Endothelial cell (in vitro differentiated cells): ENCODE data around the gene UBE2QL1. TPM values are rescaled to one million over a fixed set of nuclear protein-coding genes. Genes with fewer than 3 reads are reported as not detected.

ENCODE experiments used
- DNase-seq: peaks from one replicate; pipeline ENCODE4 v3.0.0; 2021; ENCODE audit warnings: low spot score
- H3K27ac Mint-ChIP-seq: one replicate; pipeline ENCODE4 v1.8.0; 2021; ENCODE audit warnings: mixed read lengths, inconsistent platforms; ENCODE audit not compliant: unreplicated experiment
- H3K27me3 Mint-ChIP-seq: one replicate; pipeline ENCODE4 v1.8.0; 2021; ENCODE audit warnings: mild to moderate bottlenecking, moderate library complexity, mixed read lengths, inconsistent platforms; ENCODE audit not compliant: unreplicated experiment
- H3K36me3 Mint-ChIP-seq: one replicate; pipeline ENCODE4 v1.8.0; 2021; ENCODE audit warnings: mild to moderate bottlenecking, low read depth, mixed read lengths, inconsistent platforms; ENCODE audit not compliant: unreplicated experiment
- H3K4me1 Mint-ChIP-seq: one replicate; pipeline ENCODE4 v1.8.0; 2021; ENCODE audit warnings: mild to moderate bottlenecking, mixed read lengths, inconsistent platforms; ENCODE audit not compliant: unreplicated experiment
- H3K4me3 Mint-ChIP-seq: one replicate; pipeline ENCODE4 v1.8.0; 2021; ENCODE audit warnings: mild to moderate bottlenecking, mixed read lengths, inconsistent platforms; ENCODE audit not compliant: unreplicated experiment
- H3K9me3 Mint-ChIP-seq: one replicate; pipeline ENCODE4 v1.8.0; 2021; ENCODE audit warnings: mixed read lengths, inconsistent platforms; ENCODE audit not compliant: unreplicated experiment
- CTCF ChIP-seq: fragments of 200-600 bp; sonication (generic); IDR thresholded peaks from one replicate; pipeline ENCODE4 v1.5.0; 2021; ENCODE audit warnings: antibody characterized with exemption; ENCODE audit not compliant: unreplicated experiment
- total RNA-seq: library from RNA; stranded (reverse); fragmentation: NEBNext Ultra II Directional; extraction: Animal tissue kit (Norgen Biotek cat#: 25700); gene quantifications from one replicate; pipeline ENCODE4 v1.2.1, GENCODE V29; 2021; ENCODE audit not compliant: unreplicated experiment

Gene UBE2QL1
- total RNA-seq, 1 donor from 2014 or later: 0.85 TPM

- no peak for DNase-seq
- H3K4me3 Mint-ChIP-seq: no peak overlapping the region
- peaks cover 9% of the 10 kb centered on the region for H3K27me3 Mint-ChIP-seq
- no peaks in the 10 kb centered on the region for H3K9me3 Mint-ChIP-seq
- H3K27ac Mint-ChIP-seq: no peak overlapping the region
- peaks cover 36% of the 10 kb centered on the region for H3K4me1 Mint-ChIP-seq
- H3K36me3 Mint-ChIP-seq: peaks cover 4% of the 10 kb centered on the region
- TF ChIP-seq CTCF: no peak
Observed at GRCh38 chr5:6486074-6486473, 37.4 kb downstream of the UBE2QL1 start.

DNA sequence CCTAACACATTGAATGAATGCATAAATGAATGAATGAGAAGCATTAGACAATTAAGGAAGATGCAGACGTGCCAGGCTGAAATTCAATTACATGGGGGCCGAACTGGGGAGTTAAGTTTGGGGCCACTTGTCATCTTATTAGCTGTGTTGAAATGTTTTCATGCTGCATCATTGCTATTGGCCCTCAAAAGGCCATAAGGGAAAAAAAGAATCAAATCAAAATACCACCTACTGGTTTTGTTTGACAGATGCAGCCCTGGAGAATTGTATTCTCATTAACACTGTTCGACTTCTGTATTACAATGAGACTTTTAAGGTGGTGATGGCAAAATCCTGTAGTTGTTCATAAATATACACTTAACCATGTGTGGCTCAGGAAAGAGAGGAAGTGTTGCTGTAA lies 38.4 kb downstream of the UBE2QL1 start:
- Mint-ChIP-seq H3K27me3 (peaks cover 6% of the 10 kb centered on the region), H3K27ac (no peak overlapping the region), H3K4me1 (peaks cover 36% of the 10 kb centered on the region), H3K9me3 (no peaks in the 10 kb centered on the region), H3K4me3 (no peak overlapping the region), H3K36me3 (no peaks in the 10 kb centered on the region)
- no peak for DNase-seq
- no peak for TF ChIP-seq CTCF

- H3K27ac Mint-ChIP-seq: no peak overlapping the region
- no peak for TF ChIP-seq CTCF
- no peaks in the 10 kb centered on the region for H3K36me3 Mint-ChIP-seq
- peaks cover 36% of the 10 kb centered on the region for H3K4me1 Mint-ChIP-seq
- H3K27me3 Mint-ChIP-seq: peaks cover 6% of the 10 kb centered on the region
- H3K4me3 Mint-ChIP-seq: no peak overlapping the region
- DNase-seq: no peak
- no peaks in the 10 kb centered on the region for H3K9me3 Mint-ChIP-seq
Observed at GRCh38 chr5:6488021-6488420, 39.4 kb downstream of the UBE2QL1 start.

GRCh38 chr5:6489643-6490185 lies 41.1 kb downstream of the UBE2QL1 start:
- H3K4me1 Mint-ChIP-seq: peaks cover 31% of the 10 kb centered on the region
- H3K27ac Mint-ChIP-seq: no peak overlapping the region
- H3K27me3 Mint-ChIP-seq: peaks cover 2% of the 10 kb centered on the region
- no peak for DNase-seq
- TF ChIP-seq CTCF: no peak
- no peak overlapping the region for H3K4me3 Mint-ChIP-seq
- no peaks in the 10 kb centered on the region for H3K9me3 Mint-ChIP-seq
- no peaks in the 10 kb centered on the region for H3K36me3 Mint-ChIP-seq

- Mint-ChIP-seq H3K9me3 (no peaks in the 10 kb centered on the region), H3K36me3 (no peaks in the 10 kb centered on the region), H3K27ac (no peak overlapping the region), H3K27me3 (peaks cover 2% of the 10 kb centered on the region), H3K4me3 (no peak overlapping the region), H3K4me1 (peaks cover 26% of the 10 kb centered on the region)
- DNase-seq: no peak
- TF ChIP-seq CTCF: no peak
Observed at GRCh38 chr5:6490246-6490645, 41.6 kb downstream of the UBE2QL1 start.
